Mesendoderm (in vitro differentiated cells): ENCODE measurements around the gene TDO2.

Source experiments
- DNase-seq: peaks from one replicate; pipeline ENCODE4 v3.0.0; 2013
- H2AK5ac ChIP-seq: 2 replicates; pipeline ENCODE4 v1.6.1; 2013; ENCODE audit warnings: low read length, inconsistent platforms
- H2BK120ac ChIP-seq: 2 replicates; pipeline ENCODE4 v1.6.1; 2013; ENCODE audit warnings: low read depth, mild to moderate bottlenecking, low read length, moderate library complexity, mixed read lengths
- H2BK15ac ChIP-seq: replicated peaks from 2 replicates; pipeline ENCODE4 v1.6.1; 2013; ENCODE audit warnings: low read depth, mild to moderate bottlenecking, moderate library complexity
- H2BK5ac ChIP-seq: 2 replicates; pipeline ENCODE4 v1.6.1; 2013; ENCODE audit warnings: low read length, inconsistent platforms
- H3K18ac ChIP-seq: 2 replicates; pipeline ENCODE4 v1.6.1; 2013; ENCODE audit warnings: mild to moderate bottlenecking, low read length, mixed read lengths
- H3K23ac ChIP-seq: one replicate; pipeline ENCODE4 v1.6.1; 2013; ENCODE audit warnings: low read length
- H3K27ac ChIP-seq: 2 replicates; pipeline ENCODE4 v1.5.1; 2013; ENCODE audit warnings: low read depth, mild to moderate bottlenecking, inconsistent platforms, low read length, moderate library complexity
- H3K27me3 ChIP-seq: 2 replicates; pipeline ENCODE4 v1.6.1; 2013; ENCODE audit warnings: low read length, control low read depth, mild to moderate bottlenecking, inconsistent platforms; ENCODE audit not compliant: insufficient read depth, poor library complexity
- H3K36me3 ChIP-seq: 2 replicates; pipeline ENCODE4 v1.6.1; 2013; ENCODE audit warnings: low read length, inconsistent platforms; ENCODE audit not compliant: control insufficient read depth, insufficient read depth
- H3K4ac ChIP-seq: one replicate; pipeline ENCODE4 v1.6.1; 2013; ENCODE audit warnings: low read depth, mild to moderate bottlenecking, low read length, moderate library complexity
- H3K4me1 ChIP-seq: 2 replicates; pipeline ENCODE4 v1.6.1; 2013; ENCODE audit warnings: low read depth, low read length, inconsistent platforms; ENCODE audit not compliant: control insufficient read depth
- H3K4me2 ChIP-seq: 2 replicates; pipeline ENCODE4 v1.6.1; 2013; ENCODE audit warnings: low read length
- H3K4me3 ChIP-seq: 2 replicates; pipeline ENCODE4 v1.5.1; 2013; ENCODE audit warnings: mild to moderate bottlenecking, low read length
- H3K56ac ChIP-seq: one replicate; pipeline ENCODE4 v1.6.1; 2013; ENCODE audit warnings: low read length
- H3K79me1 ChIP-seq: 2 replicates; pipeline ENCODE4 v1.6.1; 2013; ENCODE audit warnings: low read length, inconsistent platforms
- H3K79me2 ChIP-seq: 2 replicates; pipeline ENCODE4 v1.6.1; 2013; ENCODE audit warnings: mild to moderate bottlenecking, low read length; ENCODE audit not compliant: control insufficient read depth, insufficient read depth
- H3K9ac ChIP-seq: 2 replicates; pipeline ENCODE4 v1.6.1; 2013; ENCODE audit warnings: low read length, inconsistent platforms
- H4K5ac ChIP-seq: one replicate; pipeline ENCODE4 v1.6.1; 2013; ENCODE audit warnings: low read length
- H4K8ac ChIP-seq: one replicate; pipeline ENCODE4 v1.6.1; 2013; ENCODE audit warnings: low read depth, mild to moderate bottlenecking, control low read depth, low read length, moderate library complexity
- WGBS: extraction: QIAGEN DNeasy Blood & Tissue Kit; methylation state at CpG from one replicate; pipeline ENCODE4 v1.1.7; 2013; ENCODE audit warnings: low lambda C conversion rate, missing lambda C conversion rate; ENCODE audit not compliant: insufficient coverage; ENCODE audit errors: extremely low coverage; 5-methylcytosine and 5-hydroxymethylcytosine counted together

TDO2 gene

DNA sequence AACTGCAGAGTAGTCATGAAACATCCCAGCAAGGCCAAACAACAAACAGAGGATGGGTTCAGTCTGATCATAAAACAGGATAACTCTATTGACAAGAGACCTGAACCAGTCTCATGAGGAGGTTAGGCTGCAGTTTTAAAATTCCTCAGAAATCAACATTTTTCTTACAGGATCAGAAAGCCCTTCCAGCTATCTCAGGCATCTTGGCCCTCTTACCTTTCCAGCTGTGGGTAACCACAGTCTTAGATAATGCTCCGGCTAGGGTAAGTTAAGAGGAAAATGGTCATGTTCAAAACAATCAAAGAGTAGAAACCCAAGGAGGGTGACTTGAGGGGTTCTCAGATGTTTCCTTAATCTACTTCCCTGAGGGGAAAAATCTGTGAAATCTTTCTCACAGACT, 45.0 kb downstream of the TDO2 start:
- Histone ChIP-seq H2BK120ac (no peak overlapping the region), H3K4me2 (no peak overlapping the region), H3K4ac (no peak overlapping the region), H3K79me1 (no peaks in the 10 kb centered on the region), H3K4me1 (no peaks in the 10 kb centered on the region), H2BK15ac (no peak overlapping the region), H4K8ac (no peak overlapping the region), H4K5ac (no peak overlapping the region), H3K4me3 (no peak overlapping the region), H3K36me3 (no peaks in the 10 kb centered on the region), H3K56ac (no peak overlapping the region), H2BK5ac (no peak overlapping the region), H3K27me3 (no peaks in the 10 kb centered on the region), H3K79me2 (no peaks in the 10 kb centered on the region), H3K9ac (no peak overlapping the region), H3K18ac (no peak overlapping the region), H3K23ac (no peak overlapping the region), H2AK5ac (no peak overlapping the region), H3K27ac (no peak overlapping the region)
- no CpG with 5 or more reads among the region's 1 CpG for WGBS
- peak; percentile 64 for DNase-seq

- H3K18ac ChIP-seq, result no peak overlapping the region
- H3K79me1 ChIP-seq, result no peaks in the 10 kb centered on the region
- H2BK120ac ChIP-seq, result no peak overlapping the region
- DNase-seq, result no peak
- H3K9ac ChIP-seq, result no peak overlapping the region
- H3K36me3 ChIP-seq, result no peaks in the 10 kb centered on the region
- H2AK5ac ChIP-seq, result no peak overlapping the region
- H3K56ac ChIP-seq, result no peak overlapping the region
- H3K4me3 ChIP-seq, result no peak overlapping the region
- H3K4me1 ChIP-seq, result no peaks in the 10 kb centered on the region
- no peak overlapping the region for H3K23ac ChIP-seq
- WGBS, result no CpG with 5 or more reads among the region's 6 CpGs
- H2BK15ac ChIP-seq, result no peak overlapping the region
- no peaks in the 10 kb centered on the region for H3K79me2 ChIP-seq
- no peak overlapping the region for H4K8ac ChIP-seq
- H2BK5ac ChIP-seq, result no peak overlapping the region
- H3K27me3 ChIP-seq, result no peaks in the 10 kb centered on the region
- H4K5ac ChIP-seq, result no peak overlapping the region
- no peak overlapping the region for H3K4ac ChIP-seq
- H3K27ac ChIP-seq, result no peak overlapping the region
- H3K4me2 ChIP-seq, result no peak overlapping the region
Observed at GRCh38 chr4:155950461-155950860, 47.0 kb downstream of the TDO2 start.

DNA sequence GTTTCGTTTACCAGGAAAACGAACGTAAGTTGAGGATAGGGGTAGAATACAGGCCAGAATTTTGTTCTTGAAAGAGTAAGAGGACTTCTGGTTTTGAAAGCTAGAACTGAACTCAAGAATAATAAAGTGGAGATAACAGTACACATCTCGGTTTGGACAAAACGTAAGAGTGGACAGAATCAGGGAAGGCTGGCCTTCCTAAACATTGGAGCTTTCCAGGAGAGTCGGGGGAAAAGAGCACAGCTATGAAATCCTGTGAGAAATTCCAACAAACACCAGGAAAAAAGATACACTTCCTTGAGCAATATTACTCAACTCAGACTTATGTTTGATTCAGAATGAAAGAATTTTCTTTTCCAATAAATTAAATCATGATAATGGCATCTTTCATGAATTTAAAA, 49.0 kb downstream of the TDO2 start:
- Histone ChIP-seq H3K18ac (no peak overlapping the region), H4K8ac (no peak overlapping the region), H3K56ac (no peak overlapping the region), H3K4me1 (no peaks in the 10 kb centered on the region), H3K4ac (no peak overlapping the region), H3K79me1 (no peaks in the 10 kb centered on the region), H3K79me2 (no peaks in the 10 kb centered on the region), H2BK15ac (no peak overlapping the region), H3K4me3 (no peak overlapping the region), H3K36me3 (no peaks in the 10 kb centered on the region), H3K27me3 (no peaks in the 10 kb centered on the region), H3K4me2 (no peak overlapping the region), H2BK5ac (no peak overlapping the region), H2BK120ac (no peak overlapping the region), H3K9ac (no peak overlapping the region), H2AK5ac (no peak overlapping the region), H3K27ac (no peak overlapping the region), H4K5ac (no peak overlapping the region), H3K23ac (no peak overlapping the region)
- no peak for DNase-seq
- no CpG with 5 or more reads among the region's 6 CpGs for WGBS

DNA sequence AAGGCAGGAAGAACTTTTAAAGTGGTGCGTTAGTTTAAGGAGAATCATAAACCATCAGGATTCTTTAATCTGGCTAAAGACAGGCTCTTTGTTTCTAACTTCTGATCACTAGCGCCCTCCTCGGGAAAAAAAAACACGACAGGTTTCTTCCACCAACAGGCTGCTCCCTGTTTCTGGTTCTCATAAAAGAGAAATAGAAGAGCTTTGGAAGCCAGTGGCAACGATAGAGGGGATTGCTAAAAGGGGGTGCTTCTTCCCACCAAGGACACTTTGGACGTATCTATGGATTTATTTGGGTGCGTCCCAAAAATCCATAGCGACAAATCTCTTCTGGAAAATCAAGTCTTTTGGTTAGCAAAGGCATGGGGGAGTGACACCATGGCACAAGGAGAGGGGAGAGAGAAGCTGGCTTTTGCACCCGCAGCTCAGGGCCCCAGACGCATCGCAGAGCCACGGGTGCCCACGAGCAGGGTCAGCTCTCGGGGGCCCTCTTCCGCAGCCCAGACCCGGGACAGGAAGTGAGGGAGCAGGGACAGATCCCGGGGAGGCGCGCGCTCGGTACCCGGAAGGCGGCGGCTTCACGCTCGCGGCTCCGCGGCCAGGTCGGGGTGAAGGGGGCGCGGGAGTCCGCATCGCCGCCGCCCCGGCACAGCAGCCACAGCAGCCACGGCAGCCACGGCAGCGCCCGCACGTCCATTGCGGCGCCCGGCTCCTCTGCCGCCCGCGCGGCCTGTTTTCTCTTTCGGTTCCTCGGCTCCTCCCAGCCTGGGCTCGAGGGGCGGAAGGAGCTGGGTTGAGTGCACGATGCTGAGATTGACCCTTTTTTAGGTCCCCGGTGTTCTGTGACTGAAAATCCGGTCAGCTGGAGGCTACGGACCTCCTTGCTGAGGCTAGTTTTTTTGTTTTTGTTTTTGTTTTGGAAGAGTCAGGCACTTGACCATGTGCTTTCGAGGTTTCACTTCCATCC, 49.9 kb downstream of the TDO2 start, which contains the start of gene CTSO:
Gene CTSO (minus strand): TSS at position 716 of the 967 bp plus-strand sequence. CDS start 19 bp downstream, at position 697.
- Histone ChIP-seq H3K4me3 (peak within 1 kb of the TSS; percentile 31), H3K4ac (peak within 1 kb of the TSS; percentile 92), H4K8ac (peak within 1 kb of the TSS; percentile 87), H3K56ac (peak within 1 kb of the TSS; percentile 87), H3K18ac (peak within 1 kb of the TSS; percentile 77), H3K4me2 (peak within 1 kb of the TSS; percentile 47), H3K27me3 (no peaks in the 10 kb centered on the region), H3K79me1 (no peaks in the 10 kb centered on the region), H2BK15ac (no peak within 1 kb of the TSS), H3K27ac (peak within 1 kb of the TSS; percentile 9), H4K5ac (peak within 1 kb of the TSS; percentile 72), H2BK5ac (no peak within 1 kb of the TSS), H3K4me1 (no peaks in the 10 kb centered on the region), H3K23ac (no peak within 1 kb of the TSS), H2BK120ac (no peak within 1 kb of the TSS), H2AK5ac (no peak within 1 kb of the TSS), H3K79me2 (no peaks in the 10 kb centered on the region), H3K36me3 (no peaks in the 10 kb centered on the region), H3K9ac (peak within 1 kb of the TSS; percentile 61)
- DNase-seq, result peak; percentile 82
- no CpG with 5 or more reads among the region's 58 CpGs for WGBS

GRCh38 chr4:155954118-155954685, 50.7 kb downstream of the TDO2 start:
- Histone ChIP-seq H2AK5ac (no peak overlapping the region), H3K79me1 (no peaks in the 10 kb centered on the region), H3K4me2 (peak overlapping the region; percentile 36), H3K4me3 (no peak overlapping the region), H3K9ac (peak overlapping the region; percentile 61), H2BK15ac (no peak overlapping the region), H3K36me3 (no peaks in the 10 kb centered on the region), H2BK5ac (no peak overlapping the region), H4K5ac (peak overlapping the region; percentile 72), H3K4ac (peak overlapping the region; percentile 92), H3K4me1 (no peaks in the 10 kb centered on the region), H3K27me3 (no peaks in the 10 kb centered on the region), H3K79me2 (no peaks in the 10 kb centered on the region), H3K27ac (no peak overlapping the region), H4K8ac (no peak overlapping the region), H3K23ac (no peak overlapping the region), H2BK120ac (no peak overlapping the region), H3K18ac (no peak overlapping the region), H3K56ac (peak overlapping the region; percentile 87)
- WGBS, result no CpG with 5 or more reads among the region's 11 CpGs
- no peak for DNase-seq
